H1 (cell line): ENCODE measurements around the gene KAT2A. TPM values are rescaled to one million over a fixed set of nuclear protein-coding genes. Genes with fewer than 3 reads are reported as not detected.

ENCODE experiments used
- CTCF ChIA-PET: fragments of 300-600 bp; sonication (Branson Sonifier 250); formaldehyde crosslinking; loops from one replicate; lab custom pipeline; 2021; ENCODE audit not compliant: partially characterized antibody; lab: Charles Lee
- POLR2A ChIA-PET: fragments of 300-600 bp; sonication (Branson Sonifier 250); formaldehyde crosslinking; loops from one replicate; lab custom pipeline; 2021; ENCODE audit warnings: inconsistent platforms; ENCODE audit not compliant: partially characterized antibody; lab: Charles Lee
- DNase-seq, 2 experiments: peaks; one replicate each; pipeline versions ENCODE4 v3.0.0 to v3.0.0-alpha.2; 2010 to 2022; ENCODE audit warnings: low spot score in 2 of 2, low read depth in 1 of 2, mixed read lengths in 1 of 2
- FAIRE-seq: peaks from 2 replicates; lab custom pipeline; 2011; peaks lifted over from hg19 to GRCh38; lab: Jason Lieb, UNC
- H2AFZ ChIP-seq: 2 replicates; pipeline ENCODE4 v1.8.1; 2012; ENCODE audit warnings: low read length, inconsistent platforms
- H2AK5ac ChIP-seq: 2 replicates; pipeline ENCODE4 v1.6.1; 2013; ENCODE audit warnings: low read depth, low read length
- H2BK120ac ChIP-seq: replicated peaks from 2 replicates; pipeline ENCODE3; 2013; ENCODE audit warnings: low read depth, low read length, inconsistent platforms
- H2BK12ac ChIP-seq: 2 replicates; pipeline ENCODE4 v1.6.1; 2013; ENCODE audit warnings: low read depth, low read length
- H2BK15ac ChIP-seq: 2 replicates; pipeline ENCODE4 v1.6.1; 2013; ENCODE audit warnings: low read length
- H2BK20ac ChIP-seq: 2 replicates; pipeline ENCODE4 v1.6.1; 2013; ENCODE audit warnings: low read length
- H2BK5ac ChIP-seq: 2 replicates; pipeline ENCODE4 v1.6.1; 2013; ENCODE audit warnings: low read depth, low read length
- H3K14ac ChIP-seq: 2 replicates; pipeline ENCODE4 v1.6.1; 2013; ENCODE audit warnings: inconsistent platforms; ENCODE audit not compliant: insufficient read length
- H3K18ac ChIP-seq: 2 replicates; pipeline ENCODE4 v1.6.1; 2013; ENCODE audit warnings: low read length; ENCODE audit errors: extremely low read depth
- H3K23ac ChIP-seq: 2 replicates; pipeline ENCODE4 v1.6.1; 2013; ENCODE audit warnings: inconsistent platforms; ENCODE audit not compliant: insufficient read length
- H3K23me2 ChIP-seq: 2 replicates; pipeline ENCODE4 v1.6.1; 2013; ENCODE audit warnings: low read depth, low read length
- H3K27ac ChIP-seq: 2 replicates; pipeline ENCODE4 v1.6.1; 2011; ENCODE audit warnings: low read depth, low read length, inconsistent platforms
- H3K27me3 ChIP-seq, 4 experiments: replicated peaks in 1 of 4; 1 replicate in 1 of 4; 2 replicates in 3 of 4; pipeline versions ENCODE4 v1.6.1 to v1.8.1; 2011 to 2013; ENCODE audit warnings: low read length in 3 of 4, mild to moderate bottlenecking in 3 of 4, inconsistent platforms in 2 of 4, mixed read lengths in 2 of 4, moderate library complexity in 1 of 4; ENCODE audit not compliant: control insufficient read depth in 3 of 4, insufficient read depth in 3 of 4; ENCODE audit errors: extremely low read depth in 1 of 4
- H3K36me3 ChIP-seq, 4 experiments: 2 replicates each; pipeline versions ENCODE4 v1.6.1 to v1.8.1; 2011 to 2013; ENCODE audit warnings: mild to moderate bottlenecking in 4 of 4, low read length in 3 of 4, moderate library complexity in 2 of 4, control low read depth in 1 of 4, inconsistent platforms in 1 of 4; ENCODE audit not compliant: insufficient read depth in 4 of 4, control insufficient read depth in 2 of 4
- H3K4ac ChIP-seq: replicated peaks from 2 replicates; pipeline ENCODE3; 2013; ENCODE audit warnings: low read length, low read depth, mixed read lengths, inconsistent platforms; ENCODE audit not compliant: insufficient read length
- H3K4me1 ChIP-seq, 4 experiments: replicated peaks in 1 of 4; 1 replicate in 1 of 4; 2 replicates in 3 of 4; pipeline versions ENCODE4 v1.6.1 to v1.8.1; 2011 to 2013; ENCODE audit warnings: low read length in 3 of 4, inconsistent platforms in 2 of 4, mixed read lengths in 1 of 4; ENCODE audit not compliant: insufficient read depth in 4 of 4, control insufficient read depth in 3 of 4
- H3K4me2 ChIP-seq, 2 experiments: 2 replicates each; pipeline versions ENCODE4 v1.6.1 to v1.8.1; 2011 to 2013; ENCODE audit warnings: low read depth in 2 of 2, low read length in 2 of 2, control low read depth in 1 of 2, inconsistent platforms in 1 of 2, mild to moderate bottlenecking in 1 of 2; ENCODE audit not compliant: insufficient read depth in 1 of 2
- H3K4me3 ChIP-seq, 4 experiments: fragments of 200-600, 300-600 bp in 1 of 4; sonication (generic), shearing (Covaris generic), sonication (Bioruptor Twin) in 1 of 4; 2 replicates each; pipeline versions ENCODE4 v1.5.1 to v1.8.1; 2011 to 2016; ENCODE audit warnings: low read length in 4 of 4, low read depth in 3 of 4, control low read depth in 2 of 4, inconsistent platforms in 2 of 4, mild to moderate bottlenecking in 2 of 4, mixed read lengths in 1 of 4, moderate library complexity in 1 of 4; ENCODE audit not compliant: insufficient read depth in 2 of 4; ENCODE audit errors: extremely low read depth in 1 of 4
- H3K56ac ChIP-seq: replicated peaks from 2 replicates; pipeline ENCODE3; 2013; ENCODE audit warnings: low read depth, mild to moderate bottlenecking, mixed read lengths, low read length, inconsistent platforms; ENCODE audit not compliant: insufficient read length
- H3K79me1 ChIP-seq: 2 replicates; pipeline ENCODE4 v1.6.1; 2013; ENCODE audit warnings: low read depth, low read length, control low read depth
- H3K79me2 ChIP-seq, 2 experiments: 2 replicates each; pipeline versions ENCODE4 v1.6.1 to v1.8.1; 2012 to 2013; ENCODE audit warnings: low read length in 2 of 2, mild to moderate bottlenecking in 2 of 2, inconsistent platforms in 1 of 2; ENCODE audit not compliant: insufficient read depth in 2 of 2, control insufficient read depth in 1 of 2
- H3K9ac ChIP-seq, 4 experiments: replicated peaks in 1 of 4; 1 replicate in 1 of 4; 2 replicates in 3 of 4; pipeline versions ENCODE4 v1.6.1 to v1.8.1; 2011 to 2013; ENCODE audit warnings: low read depth in 3 of 4, low read length in 3 of 4, control low read depth in 2 of 4, mild to moderate bottlenecking in 2 of 4, moderate library complexity in 2 of 4, inconsistent platforms in 1 of 4; ENCODE audit errors: extremely low read depth in 1 of 4
- H3K9me3 ChIP-seq, 2 experiments: 2 replicates each; pipeline versions ENCODE4 v1.6.1 to v1.8.1; 2012 to 2013; ENCODE audit warnings: mild to moderate bottlenecking in 2 of 2, moderate library complexity in 2 of 2, control low read depth in 1 of 2, inconsistent platforms in 1 of 2, low read depth in 1 of 2, low read length in 1 of 2, mixed read lengths in 1 of 2; ENCODE audit not compliant: insufficient read depth in 2 of 2
- H4K20me1 ChIP-seq, 2 experiments: replicated peaks in 1 of 2; 2 replicates each; pipeline versions ENCODE3 to v1.8.1; 2011 to 2013; ENCODE audit warnings: inconsistent platforms in 2 of 2, low read length in 2 of 2, mild to moderate bottlenecking in 1 of 2; ENCODE audit not compliant: insufficient read depth in 2 of 2, control insufficient read depth in 1 of 2
- H4K5ac ChIP-seq: 2 replicates; pipeline ENCODE4 v1.6.1; 2013; ENCODE audit warnings: low read length, low read depth, mixed read lengths, inconsistent platforms; ENCODE audit not compliant: insufficient read length
- H4K8ac ChIP-seq: 2 replicates; pipeline ENCODE4 v1.8.0; 2013; ENCODE audit warnings: mild to moderate bottlenecking, moderate library complexity, low read length, inconsistent platforms; ENCODE audit not compliant: insufficient read depth; ENCODE audit errors: extremely low read depth
- H4K91ac ChIP-seq: replicated peaks from 2 replicates; pipeline ENCODE3; 2013; ENCODE audit warnings: low read length, mixed read lengths, inconsistent platforms; ENCODE audit not compliant: insufficient read length
- BACH1 ChIP-seq: IDR thresholded peaks from 2 replicates; pipeline ENCODE4 v1.6.1; 2012; ENCODE audit warnings: low read length, improper control_type of control experiment
- CBX8 ChIP-seq: fragments of 300-800, 300-1000 bp; sonication (generic); IDR thresholded peaks from 2 replicates; pipeline ENCODE4 v1.7.1; 2016; ENCODE audit warnings: low read depth, low read length, borderline replicate concordance
- NANOG ChIP-seq: IDR thresholded peaks from 2 replicates; pipeline ENCODE4 v1.6.1; 2011; ENCODE audit warnings: low read length, low read depth, mild to moderate bottlenecking, inconsistent platforms; ENCODE audit not compliant: insufficient read depth, poor library complexity, severe bottlenecking
- TEAD4 ChIP-seq: IDR thresholded peaks from 2 replicates; pipeline ENCODE4 v1.6.1; 2012; ENCODE audit warnings: low read depth, low read length, inconsistent platforms, mixed read lengths
- WGBS, 2 experiments: shearing (Covaris generic) in 1 of 2; methylation state at CpG; one replicate each; pipeline versions ENCODE4 v1.1.6 to v1.1.7; 2013 to 2015; ENCODE audit warnings: low lambda C conversion rate in 2 of 2, mixed read lengths in 2 of 2, inconsistent platforms in 1 of 2, low coverage in 1 of 2, missing lambda C conversion rate in 1 of 2; ENCODE audit not compliant: insufficient replicate concordance in 2 of 2, insufficient coverage in 1 of 2, insufficient read length in 1 of 2; ENCODE audit errors: extremely low coverage in 1 of 2, missing lambda C conversion rate in 1 of 2; 5-methylcytosine and 5-hydroxymethylcytosine counted together
- polyA plus RNA-seq, 7 experiments: library from polyadenylated mRNA; depleted of rRNA in 3 of 7; stranded (reverse) in 5 of 7; unstranded in 2 of 7; fragments of >200 nt in 5 of 7; fragments of 200-250 nt in 2 of 7; gene quantifications; 1 replicate in 5 of 7; 2 replicates in 1 of 7; 4 replicates in 1 of 7; pipeline versions ENCODE4 v1.2.1 to v1.2.3, GENCODE V29; 2011 to 2013; ENCODE audit warnings: missing spikeins in 2 of 7, mixed read lengths in 2 of 7
- total RNA-seq: library from RNA; stranded (reverse); fragmentation: NEBNext Ultra II Directional; extraction: Animal tissue kit (Norgen Biotek cat#: 25700); gene quantifications from 2 replicates; pipeline ENCODE4 v1.2.1, GENCODE V29; 2021
- TF ChIP-seq, protein P1 (sequence below), 3 experiments: IDR thresholded peaks; 1 replicate in 2 of 3; 2 replicates in 1 of 3; pipeline versions ENCODE4 v1.5.1 to v1.6.1; 2011; ENCODE audit warnings: low read length in 3 of 3, mild to moderate bottlenecking in 3 of 3, inconsistent platforms in 2 of 3, low read depth in 1 of 3, moderate library complexity in 1 of 3; ENCODE audit not compliant: insufficient read depth in 1 of 3; ENCODE audit errors: control extremely low read depth in 1 of 3

The KAT2A gene
- total and polyA plus RNA-seq, 2 of the 8 experiments (the other 6 are each of a cell fraction or from before 2014, with no cell fraction given): 34.2 to 40.1 TPM

DNA sequence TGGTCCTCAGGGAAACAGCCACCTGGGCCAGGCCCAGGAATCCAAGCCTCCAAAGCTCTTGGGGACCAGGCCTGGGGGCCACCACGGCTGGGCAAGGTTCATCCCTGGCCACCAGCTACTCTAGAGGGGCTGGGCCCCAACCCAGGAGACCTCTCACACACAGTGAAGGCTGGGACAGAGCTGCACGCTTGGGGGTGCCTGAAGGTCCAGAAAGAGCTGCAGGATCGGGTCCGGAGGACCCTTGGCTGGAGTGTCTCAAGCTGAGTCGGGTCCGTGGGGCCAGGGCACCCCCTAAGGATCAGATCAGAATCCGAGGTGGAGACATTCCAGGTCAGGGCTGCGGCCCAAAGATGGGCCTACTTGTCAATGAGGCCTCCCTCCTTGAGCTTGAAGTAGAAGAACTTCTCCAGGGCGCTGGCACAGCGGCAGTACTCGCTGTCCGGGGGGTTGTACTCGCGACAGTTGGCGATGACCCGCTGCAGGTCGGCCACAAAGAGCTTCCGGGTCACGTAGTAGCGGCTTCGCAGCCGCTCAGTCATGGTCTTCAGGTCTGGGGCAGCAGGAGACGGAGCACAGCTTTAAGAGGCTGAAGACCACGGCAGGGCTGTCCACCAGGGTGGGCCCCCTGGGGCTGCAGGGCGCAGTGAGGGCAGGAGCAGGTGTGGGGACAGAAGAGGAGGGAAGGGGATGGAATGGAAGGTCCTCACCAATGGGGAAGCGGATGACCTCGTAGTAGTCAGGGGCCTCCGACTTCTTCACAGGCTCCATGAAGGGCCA lies 7.7 kb downstream of the KAT2A start:
- Histone ChIP-seq H3K4me3 (no peak overlapping the region), H3K27me3 (no peaks in the 10 kb centered on the region), H3K79me2 (no peaks in the 10 kb centered on the region), H3K27ac (no peak overlapping the region), H3K79me1 (no peaks in the 10 kb centered on the region), H3K23ac (no peak overlapping the region), H3K23me2 (no peaks in the 10 kb centered on the region), H4K8ac (peak overlapping the region; percentile 48), H4K5ac (no peak overlapping the region), H4K91ac (no peak overlapping the region), H3K56ac (no peak overlapping the region), H3K14ac (no peak overlapping the region), H3K36me3 (peaks cover 3 to 20% (median 5%) of the 10 kb centered on the region in 4 experiments; a peak in 6 of 8 replicates), H3K4me1 (peaks cover 0 to 11% (median 4%) of the 10 kb centered on the region in 4 experiments; a peak in 6 of 7 replicates), H3K9me3 (no peaks in the 10 kb centered on the region), H2BK5ac (no peak overlapping the region), H3K18ac (no peak overlapping the region), H2BK20ac (no peak overlapping the region), H3K9ac (no peak overlapping the region), H2AK5ac (no peak overlapping the region), H2BK12ac (no peak overlapping the region), H3K4ac (no peak overlapping the region), H2BK120ac (no peak overlapping the region), H4K20me1 (peaks cover 0 to 5% of the 10 kb centered on the region in 2 experiments), H3K4me2 (no peak overlapping the region), H2BK15ac (no peak overlapping the region), H2AFZ (no peak overlapping the region)
- no peak for FAIRE-seq
- 94% methylated on average over 26 of the region's 28 CpGs; no CpG with 5 or more reads in 1 of the 2 experiments for WGBS, 2 experiments
- ChIA-PET CTCF (interaction anchor here (1.2 to 39.4 kb wide), 10 partner anchors 9 to 376 kb away, joined by 3 to 1084 read pairs (median 4); partner anchors contain the start of genes DNAJC7, HSPB9, NKIRAS2 and ZNF385C), POLR2A (interaction anchor here (0.9 to 7.2 kb wide), 7 partner anchors 8 to 145 kb away, joined by 3 to 51 read pairs (median 4); partner anchors contain the start of genes HSPB9, KAT2A and NKIRAS2)
- TF ChIP-seq NANOG (no peak), CBX8 (no peak), TEAD4 (no peak), BACH1 (no peak)
- TF ChIP-seq, protein P1, sequence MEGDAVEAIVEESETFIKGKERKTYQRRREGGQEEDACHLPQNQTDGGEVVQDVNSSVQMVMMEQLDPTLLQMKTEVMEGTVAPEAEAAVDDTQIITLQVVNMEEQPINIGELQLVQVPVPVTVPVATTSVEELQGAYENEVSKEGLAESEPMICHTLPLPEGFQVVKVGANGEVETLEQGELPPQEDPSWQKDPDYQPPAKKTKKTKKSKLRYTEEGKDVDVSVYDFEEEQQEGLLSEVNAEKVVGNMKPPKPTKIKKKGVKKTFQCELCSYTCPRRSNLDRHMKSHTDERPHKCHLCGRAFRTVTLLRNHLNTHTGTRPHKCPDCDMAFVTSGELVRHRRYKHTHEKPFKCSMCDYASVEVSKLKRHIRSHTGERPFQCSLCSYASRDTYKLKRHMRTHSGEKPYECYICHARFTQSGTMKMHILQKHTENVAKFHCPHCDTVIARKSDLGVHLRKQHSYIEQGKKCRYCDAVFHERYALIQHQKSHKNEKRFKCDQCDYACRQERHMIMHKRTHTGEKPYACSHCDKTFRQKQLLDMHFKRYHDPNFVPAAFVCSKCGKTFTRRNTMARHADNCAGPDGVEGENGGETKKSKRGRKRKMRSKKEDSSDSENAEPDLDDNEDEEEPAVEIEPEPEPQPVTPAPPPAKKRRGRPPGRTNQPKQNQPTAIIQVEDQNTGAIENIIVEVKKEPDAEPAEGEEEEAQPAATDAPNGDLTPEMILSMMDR (IDR thresholded peaks at IDR 0.05; ENCODE audit: control extremely low read depth in 1 of 3, insufficient read depth in 1 of 3, low read depth in 1 of 3, low read length in 3 of 3): no peak
- DNase-seq: no peak
